OCI-LY7 (cell line): ENCODE results near the gene MSH3.
"Not testable (repeated sequence)": the region's sequence is repeated elsewhere in the genome, so short reads cannot be mapped to it uniquely, and the experiment has no call there.

Experiments
- CTCF ChIP-seq: fragments of 200-600 bp; sonication (generic); conservative IDR thresholded peaks from 2 replicates; pipeline ENCODE4 v1.5.1; 2014; ENCODE audit warnings: mild to moderate bottlenecking, antibody characterized with exemption, low read length, moderate library complexity, mixed read lengths
- EZH2phosphoT487 ChIP-seq: fragments of 200-600 bp; sonication (generic); IDR thresholded peaks from 2 replicates; pipeline ENCODE4 v1.6.1; 2018; ENCODE audit warnings: low read depth, borderline replicate concordance, mild to moderate bottlenecking, mixed run types, antibody characterized with exemption, low read length, moderate library complexity, mixed read lengths

DNA sequence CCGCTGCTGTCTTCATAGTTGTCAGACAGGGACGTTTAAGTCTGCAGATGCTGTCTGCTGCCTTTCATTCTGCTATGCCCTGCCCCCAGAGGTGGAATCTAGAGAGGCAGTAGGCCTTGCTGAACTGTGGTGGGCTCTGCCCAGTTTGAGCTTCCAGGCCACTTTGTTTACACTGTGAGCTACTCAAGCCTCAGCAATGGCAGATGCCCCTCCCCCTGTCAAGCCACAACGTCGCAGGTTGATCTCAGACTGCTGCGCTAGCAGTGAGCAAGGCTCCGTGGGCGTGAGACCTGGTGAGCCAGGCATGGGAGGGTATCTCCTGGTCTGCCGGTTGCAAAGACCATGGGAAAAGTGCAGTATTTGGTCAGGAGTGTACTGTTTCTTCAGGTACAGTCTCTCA lies 192.0 kb downstream of the MSH3 start:
- not testable (repeated sequence) for TF ChIP-seq CTCF, EZH2phosphoT487
